NCI-H1694 treated with DMSO at 0.1 percent for 48 hours (cell line): ENCODE results near the gene GNG12.

Experiments
- DNase-seq: peaks from one replicate; lab custom pipeline; 2025; lab: John Stamatoyannopoulos, UW

Gene GNG12

DNA sequence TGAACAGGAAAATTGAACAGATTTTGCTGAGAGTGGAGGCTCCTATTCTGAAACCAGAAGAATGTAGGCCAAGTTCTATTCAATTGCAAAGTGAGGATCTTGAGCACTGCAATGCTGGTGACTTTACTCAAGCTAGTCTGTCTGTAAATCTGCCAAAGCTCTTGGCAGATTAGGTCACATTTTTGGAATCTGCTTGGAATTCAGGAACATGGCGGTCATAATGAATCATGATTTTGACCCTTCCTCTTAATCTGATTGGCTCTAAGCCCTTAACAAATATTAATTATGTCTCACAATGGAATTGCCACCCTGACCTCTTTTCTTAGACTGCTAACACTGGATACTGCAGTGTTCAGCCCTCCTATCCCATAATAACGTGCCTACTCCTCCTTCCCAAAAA is 7.2 kb upstream of the GNG12 start:
- no peak for DNase-seq

DNA sequence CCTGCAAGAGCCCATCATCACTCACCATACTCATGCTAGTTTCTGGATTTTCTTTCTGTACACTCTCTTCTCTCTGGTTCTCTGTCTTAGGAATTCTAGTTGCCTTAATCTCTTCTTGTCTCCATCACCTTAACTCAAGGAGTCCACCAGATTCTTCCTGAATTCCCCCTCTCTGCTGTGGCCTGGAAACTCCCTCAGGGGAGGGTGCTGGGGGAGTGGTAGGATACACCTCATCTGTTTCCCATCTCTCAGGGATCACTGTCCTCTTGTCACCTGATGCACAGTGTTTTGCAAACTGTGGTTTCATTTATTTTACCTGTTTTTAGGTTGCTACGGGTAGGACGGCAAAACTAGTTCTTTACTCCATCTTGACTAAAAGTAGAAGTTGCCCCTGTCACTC is 6.6 kb upstream of the GNG12 start:
- no peak for DNase-seq

DNA sequence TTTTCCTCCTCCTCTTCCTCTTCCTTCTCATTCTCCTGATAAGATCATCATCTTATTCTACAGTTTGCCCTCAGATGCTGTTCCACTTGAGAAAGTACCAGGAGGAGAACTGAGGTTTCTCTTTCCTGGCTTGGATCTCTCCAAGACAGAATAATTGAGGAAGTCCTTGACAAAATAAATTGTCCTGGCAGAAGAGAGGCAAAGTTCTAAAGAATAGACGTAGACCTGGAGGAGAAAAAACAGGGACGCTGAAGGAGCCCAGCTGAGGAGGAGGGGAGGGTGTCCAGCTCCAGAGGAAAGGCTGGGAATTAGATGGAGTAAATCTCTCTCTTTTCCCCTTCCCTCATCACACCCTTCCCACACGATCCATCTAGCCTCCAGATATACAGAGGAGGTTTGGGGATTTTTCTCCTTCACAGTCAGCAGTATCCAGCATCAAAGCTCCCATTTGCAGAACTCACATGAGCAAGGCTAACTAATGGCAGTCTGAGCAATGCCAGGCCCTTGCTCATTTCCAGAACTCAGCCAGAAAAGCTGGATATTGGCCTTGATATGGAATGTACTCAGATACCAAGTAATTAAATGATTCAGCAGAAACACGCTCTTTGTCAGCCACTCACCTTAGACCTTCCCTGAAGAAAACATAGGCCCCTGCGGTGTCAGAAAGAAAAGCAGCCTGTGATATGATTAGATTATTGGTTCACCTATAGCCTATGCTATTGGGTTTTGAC is 5.1 kb upstream of the GNG12 start:
- no peak for DNase-seq

DNA sequence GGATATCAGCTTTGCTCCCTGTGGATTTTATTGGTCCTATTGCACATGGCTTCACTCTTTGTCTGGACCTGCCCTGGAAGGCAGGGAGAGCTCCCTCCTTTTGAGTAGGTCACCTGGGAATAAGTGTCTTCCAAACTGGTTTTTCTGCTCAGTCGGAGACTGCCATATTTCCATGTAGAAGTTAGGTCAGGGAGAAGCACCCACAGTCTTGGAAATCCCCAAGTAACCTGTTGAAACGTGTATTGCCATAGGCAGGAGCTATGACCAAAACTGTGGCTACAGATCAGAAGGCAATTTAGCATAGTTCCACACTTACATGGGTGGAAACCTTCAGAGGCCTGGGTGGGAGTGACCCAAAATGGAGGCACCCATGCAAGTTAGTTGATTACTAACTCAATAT is 3.5 kb upstream of the GNG12 start:
- DNase-seq: no peak

DNA sequence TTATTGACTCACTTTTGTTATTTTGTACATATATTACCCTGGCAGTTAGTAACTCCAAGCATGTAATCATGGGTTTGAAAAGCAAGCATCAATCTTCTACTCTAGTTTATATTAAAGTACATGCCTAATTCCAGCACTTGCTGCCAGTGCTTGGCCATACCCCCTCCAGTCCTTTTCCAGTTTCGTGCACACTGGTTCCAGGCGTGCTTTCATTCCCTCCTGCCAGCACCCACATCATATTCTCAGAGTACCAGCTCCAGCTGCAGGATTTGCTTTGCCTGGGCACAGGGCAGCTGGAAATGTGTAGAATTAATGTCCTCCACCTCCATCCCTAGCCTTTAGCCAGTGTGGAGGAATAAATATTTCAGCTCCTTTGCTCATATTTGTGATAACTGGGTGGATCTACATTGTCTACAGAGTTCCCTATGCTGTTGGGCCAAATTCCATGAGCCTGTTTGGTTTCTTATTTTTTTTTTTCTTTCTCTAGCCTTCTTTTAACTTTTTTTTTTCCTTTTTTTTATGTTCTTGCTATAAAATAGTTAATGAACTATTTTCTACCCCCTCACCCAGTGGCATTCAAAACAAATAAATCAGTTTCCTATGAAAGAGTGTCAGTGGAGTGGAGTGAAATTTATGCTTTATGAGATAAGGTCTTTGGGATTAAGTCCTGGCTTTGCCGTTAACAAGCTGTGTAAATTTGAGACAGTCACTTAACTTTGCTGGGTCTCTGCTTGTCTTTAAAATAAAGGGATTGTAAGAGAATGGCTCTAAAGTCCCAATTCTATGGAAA is 2.6 kb upstream of the GNG12 start:
- no peak for DNase-seq

DNA sequence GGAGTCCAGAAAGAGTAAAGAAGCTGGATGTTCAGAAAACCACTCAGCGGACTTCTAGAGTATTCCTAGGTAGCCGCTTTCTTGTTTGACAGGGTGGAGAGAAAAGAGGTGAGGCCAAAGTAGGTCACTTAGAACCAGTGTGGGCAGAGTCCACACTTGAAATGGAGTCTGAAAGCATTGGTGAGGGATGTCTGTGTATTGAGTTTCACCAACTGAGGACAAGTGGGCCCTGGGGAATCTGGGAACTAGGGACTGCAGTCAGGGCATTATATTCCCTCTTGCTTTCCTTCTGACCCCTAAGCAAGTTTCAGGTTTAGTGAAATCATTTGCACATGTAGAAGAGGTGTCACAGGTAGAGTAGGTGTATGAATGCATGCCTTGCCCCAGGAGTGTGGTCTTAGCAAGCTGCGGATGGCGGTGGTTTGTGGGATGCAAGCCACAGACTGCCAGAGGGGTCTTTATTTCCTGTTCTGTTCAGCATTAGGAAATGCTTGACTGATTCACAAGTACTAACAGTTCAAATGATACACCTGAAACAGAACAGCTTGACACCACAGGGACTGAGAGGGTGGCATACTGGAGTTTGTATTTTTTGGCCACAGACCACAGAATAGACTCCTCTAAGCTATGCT is 1.1 kb upstream of the GNG12 start:
- DNase-seq: no peak

DNA sequence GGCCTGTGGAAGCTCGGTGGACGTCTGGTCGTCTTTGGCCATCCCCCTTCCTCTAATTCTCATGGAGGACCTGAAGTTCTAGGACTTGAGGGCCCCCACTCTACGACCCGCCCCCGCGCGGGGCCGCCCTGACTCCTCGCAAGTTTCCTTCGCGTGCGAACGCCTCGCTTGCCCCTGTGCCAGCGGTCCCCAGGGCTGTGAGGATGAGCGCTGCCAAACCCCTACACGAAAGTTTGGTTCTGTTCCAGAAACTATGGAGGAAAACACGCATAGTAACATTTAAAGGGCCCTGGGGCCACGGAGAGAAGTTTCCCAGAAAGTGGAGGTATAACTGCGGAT is 304 bp upstream of the GNG12 start:
- DNase-seq: no peak

DNA sequence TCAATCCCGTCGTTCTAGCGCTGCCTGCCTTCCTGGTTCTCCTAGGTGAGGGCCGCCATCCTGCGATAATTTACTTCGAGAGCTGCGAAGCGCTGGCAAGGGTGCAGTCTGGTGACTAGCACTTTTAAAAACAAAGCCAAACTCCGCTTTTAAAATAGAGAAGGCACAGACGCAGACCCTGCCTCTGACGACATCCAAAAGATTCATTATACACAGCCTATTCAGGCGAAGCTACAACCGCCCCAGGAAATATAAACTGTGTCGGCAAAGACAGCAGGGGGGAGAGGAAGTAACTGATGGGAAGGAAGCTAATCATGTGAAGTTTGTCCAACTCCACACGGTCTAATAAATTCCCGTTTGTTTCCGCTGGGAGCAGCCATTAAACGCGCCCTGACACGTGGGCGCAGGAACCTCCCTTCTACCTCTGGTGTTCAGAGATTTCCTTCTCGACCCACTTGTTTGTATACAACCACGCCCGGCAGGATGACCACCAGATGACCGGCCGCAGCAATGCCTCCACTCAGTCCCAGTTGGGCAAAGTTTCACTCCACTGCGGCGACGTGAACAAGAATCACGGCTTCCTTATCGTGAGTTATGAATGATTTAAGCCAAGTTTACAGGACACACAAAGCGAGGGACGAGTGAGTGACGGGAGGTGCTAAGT is 1.3 kb downstream of the GNG12 start:
- peak; percentile 45 for DNase-seq

DNA sequence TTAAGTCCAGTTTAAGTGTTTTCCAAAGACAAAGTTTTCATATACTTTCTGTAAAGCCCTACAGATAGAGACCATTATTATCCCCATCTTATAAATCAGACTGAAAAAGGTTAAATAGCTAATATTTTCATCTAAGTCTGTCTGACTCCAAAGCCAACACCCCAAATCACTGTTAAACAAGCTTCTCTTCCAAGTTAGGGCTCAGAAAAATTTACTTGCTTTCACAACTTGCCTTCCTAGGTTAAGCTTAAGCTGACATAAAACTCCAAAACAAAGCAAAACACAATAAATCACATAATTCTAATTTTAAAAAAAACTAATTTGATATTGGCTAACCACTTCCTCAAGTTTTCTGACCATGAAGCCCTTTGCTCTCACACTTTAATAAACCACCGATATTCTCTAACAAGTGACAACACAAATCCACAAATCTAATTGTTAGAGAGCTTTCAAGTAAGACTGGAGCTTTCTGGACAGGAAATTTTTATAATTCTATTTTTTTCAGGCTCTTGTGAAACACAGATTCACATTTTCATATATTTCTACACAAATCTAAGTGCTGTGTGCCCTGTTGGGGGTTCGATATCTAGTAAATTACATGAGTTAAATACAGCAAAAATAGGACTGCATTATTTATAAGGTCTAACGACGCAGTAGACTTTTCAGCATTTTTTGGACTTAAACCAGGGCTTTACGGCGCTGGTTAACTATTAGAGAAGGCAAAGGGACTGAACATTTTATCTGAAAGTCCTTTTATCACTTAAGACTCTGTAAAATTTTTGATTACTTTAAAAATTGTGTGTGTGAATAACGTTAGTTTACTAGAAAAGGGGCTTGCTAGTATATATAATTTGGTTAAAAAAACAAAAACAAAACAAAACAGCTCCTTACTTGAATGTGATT is 2.1 kb downstream of the GNG12 start:
- DNase-seq: no peak

DNA sequence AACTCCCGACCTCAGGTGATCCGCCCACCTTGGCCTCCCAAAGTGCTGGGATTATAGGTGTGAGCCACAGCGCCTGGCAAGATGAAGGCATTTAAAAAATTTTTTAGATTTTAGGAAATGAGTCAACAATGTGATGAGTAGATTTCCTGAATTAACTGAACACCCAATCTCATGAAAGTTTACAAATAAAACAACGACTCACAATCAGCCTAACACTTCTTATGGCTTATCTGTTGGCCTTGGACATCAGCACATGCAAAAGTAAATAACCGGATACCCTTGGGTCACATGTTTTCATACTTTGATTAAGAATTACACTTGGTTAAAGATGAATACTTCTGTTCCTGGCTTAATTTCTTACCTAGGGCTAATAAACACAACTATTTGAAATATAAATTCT is 3.0 kb downstream of the GNG12 start:
- DNase-seq: no peak

DNA sequence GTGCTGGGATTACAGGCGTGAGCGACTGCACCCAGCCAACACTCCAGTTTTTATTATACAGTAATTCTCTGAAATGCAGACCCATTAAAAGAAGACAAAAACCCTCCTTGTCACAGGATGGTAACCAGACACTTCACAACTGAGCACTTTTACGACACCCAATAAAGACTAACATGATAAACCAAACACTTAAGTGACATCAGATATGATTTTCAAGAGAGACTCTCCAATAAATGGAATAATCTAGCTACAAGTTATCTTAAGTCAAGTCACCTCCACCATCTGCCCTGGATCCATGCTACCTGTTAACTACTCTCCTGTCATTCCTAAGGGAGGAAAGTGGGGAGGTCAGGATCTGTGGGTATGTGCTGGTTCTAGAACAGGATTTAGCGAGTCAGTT is 5.6 kb downstream of the GNG12 start:
- DNase-seq: no peak

DNA sequence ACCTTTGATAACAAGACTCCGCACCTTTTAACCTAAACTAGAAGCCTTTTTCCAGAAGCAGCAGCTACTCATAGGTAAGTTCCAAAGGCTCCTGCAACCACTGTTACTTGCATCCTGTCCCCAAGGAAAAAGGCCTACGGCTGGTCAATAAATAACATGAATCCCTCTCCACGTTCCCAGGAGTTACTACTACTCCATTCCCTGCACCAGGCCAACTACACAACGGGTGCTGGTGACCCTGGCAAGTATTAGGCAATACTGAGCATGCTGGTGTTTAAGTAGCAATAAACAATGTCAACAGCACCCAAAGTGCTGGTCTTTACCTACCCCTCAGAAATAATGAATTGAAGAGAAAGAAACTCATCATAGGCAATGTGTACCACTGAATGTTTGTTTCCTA is 7.7 kb downstream of the GNG12 start:
- no peak for DNase-seq

DNA sequence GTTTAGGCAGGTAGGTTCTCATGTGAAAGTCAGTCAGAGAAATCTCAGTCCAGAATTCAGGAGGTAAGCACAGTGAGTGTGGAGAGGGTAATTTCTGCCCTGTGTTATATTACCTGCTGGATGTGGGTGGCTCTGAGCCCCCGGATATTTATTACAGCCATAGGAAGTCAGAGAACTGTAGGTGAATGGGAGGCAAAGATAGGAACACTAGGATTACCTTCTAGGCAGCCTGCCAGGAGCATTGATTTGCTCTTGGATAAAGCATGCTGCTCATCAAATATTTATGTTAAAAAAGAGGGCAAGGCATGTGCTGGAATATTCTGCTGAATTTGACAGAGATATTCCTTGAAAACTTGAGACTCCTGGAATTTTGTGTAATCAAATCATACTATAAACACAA is 8.5 kb downstream of the GNG12 start:
- no peak for DNase-seq

DNA sequence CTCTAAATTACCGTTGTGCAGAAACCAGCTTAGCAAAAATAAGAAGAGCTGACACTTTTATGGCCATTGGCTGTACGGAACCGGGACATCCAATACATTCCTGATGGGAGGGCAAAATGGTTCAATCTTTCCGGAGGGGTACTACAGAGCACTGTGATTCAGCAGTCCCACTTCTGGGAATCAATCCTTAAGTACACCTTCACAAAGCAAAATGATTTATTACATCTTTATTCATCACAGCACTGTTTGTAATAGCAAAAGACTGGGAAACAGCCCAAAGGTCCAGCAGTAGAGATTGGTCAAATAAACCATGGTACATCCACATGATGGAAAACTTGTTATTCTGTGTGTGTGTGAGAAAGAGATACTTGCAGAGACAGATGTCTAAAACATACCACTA is 9.7 kb downstream of the GNG12 start:
- DNase-seq: no peak

DNA sequence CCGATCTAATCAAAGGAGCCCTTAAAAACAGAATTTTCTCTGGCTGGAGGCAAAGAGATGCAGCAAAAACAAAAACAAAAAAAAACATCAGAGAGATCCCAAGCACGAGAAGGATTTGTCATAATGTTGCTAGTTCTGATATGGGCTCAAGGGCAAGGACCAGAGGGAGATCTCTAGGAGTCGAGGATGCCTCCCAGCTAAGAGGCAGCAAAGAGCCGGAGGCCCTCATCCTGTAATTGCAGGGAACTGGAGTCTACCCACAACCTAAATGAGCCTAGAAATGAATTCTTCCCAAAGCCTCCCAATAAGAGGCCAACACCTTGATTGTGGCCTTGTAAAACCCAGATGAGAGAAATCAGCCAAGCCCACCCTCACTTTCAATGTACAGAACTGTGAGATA is 12.0 kb downstream of the GNG12 start:
- no peak for DNase-seq

DNA sequence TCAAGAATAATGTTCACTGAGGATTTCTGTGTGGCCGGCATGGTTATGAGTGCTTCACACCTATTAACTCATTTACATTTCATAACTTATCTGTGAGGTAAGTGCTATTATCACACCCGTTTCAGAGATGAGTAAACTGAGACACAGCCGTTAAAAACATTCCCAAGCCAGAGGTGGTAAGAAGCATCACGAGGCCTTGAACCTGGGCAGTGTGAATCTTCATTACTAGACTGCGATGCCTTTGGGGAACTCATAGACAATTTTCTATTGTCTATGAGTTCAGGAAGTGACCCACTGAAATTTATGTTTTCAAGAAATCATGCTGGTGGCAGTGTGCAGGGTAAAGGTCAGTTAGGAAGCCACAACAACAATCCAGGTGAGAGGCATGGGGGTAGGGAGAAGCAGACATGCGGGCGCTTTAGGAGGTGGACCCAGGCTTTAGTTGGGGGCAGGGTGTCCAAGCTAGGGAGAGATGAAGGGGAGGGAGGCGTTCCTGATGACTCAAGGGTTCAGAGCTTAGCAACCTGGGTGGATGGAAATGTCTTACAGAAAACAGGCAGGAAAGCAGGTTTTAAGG is 14.5 kb downstream of the GNG12 start:
- DNase-seq: no peak

DNA sequence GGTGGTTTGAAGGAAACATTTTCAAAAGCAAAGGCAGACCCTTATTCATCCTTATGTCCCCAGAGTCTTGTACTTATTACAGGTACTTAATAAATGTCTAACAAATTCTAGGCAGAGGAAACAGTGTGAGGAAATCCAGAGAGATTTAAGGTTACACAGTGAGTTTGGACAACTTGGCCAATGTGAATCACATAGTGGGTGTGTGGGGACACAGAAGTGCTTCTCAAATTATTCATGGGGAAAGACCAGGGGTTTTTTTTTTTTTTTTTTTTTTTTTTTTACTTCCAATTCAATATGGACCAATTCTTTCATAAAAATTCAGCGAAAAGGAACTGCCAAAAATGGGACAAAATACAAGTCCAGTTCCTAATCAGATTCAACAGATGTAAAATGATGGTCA is 15.1 kb downstream of the GNG12 start:
- no peak for DNase-seq

DNA sequence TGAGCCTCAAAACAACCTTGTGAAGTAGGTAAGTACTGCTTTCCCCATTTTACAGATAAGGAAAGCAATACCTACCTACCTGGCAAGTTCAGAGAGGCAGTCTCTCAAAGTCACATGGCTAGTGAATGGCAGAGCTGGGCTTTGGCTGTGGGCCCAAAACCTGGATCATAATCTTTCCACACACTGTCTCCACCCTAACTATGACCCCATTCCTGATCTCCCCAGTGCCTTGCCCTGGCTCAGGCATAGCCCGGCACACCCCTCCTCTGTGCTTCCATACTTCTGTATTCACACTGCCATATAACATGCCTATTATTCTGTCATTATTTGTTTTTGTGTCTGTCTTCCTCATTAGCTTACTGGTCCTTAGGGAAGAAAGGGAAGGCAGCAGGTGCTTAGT is 15.9 kb downstream of the GNG12 start:
- no peak for DNase-seq

DNA sequence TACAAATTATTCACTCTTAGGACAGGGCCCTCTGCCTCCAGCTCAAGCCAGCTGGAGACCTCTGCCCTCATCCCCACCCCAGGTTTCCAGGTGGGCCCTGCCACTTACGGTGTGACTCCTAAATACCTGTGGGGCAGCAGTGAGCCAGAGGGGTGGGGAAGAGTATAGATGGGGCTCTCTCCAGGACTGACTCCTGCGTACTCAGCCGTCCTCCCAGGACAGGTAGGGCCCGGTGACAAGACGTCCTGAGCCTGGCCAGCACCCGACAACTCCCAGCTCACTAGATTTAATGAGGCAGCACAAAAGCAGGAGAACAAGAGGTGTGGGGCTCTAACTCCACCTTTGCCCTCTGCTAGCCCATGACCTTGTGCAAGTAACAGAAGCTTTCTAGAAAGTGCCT is 16.8 kb downstream of the GNG12 start:
- DNase-seq: no peak

DNA sequence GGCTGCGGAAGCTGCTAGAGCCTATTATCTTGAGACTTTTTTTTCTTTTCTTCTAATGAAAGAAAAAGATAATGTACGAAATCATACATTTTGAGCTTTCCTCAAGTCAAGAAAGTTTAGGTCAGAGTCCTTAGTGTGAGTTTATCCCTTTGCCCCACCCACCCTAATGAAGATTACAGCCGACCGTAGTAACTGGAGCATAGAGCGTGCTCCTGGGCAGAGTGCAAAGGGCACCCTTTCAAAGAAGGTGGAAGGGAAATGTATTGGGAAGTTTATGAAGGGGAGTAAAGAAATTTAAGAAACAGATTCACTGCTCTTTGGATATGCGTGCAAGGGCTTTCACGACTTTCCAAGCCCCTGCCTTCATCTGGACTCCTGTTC is 17.2 kb downstream of the GNG12 start:
- no peak for DNase-seq

DNA sequence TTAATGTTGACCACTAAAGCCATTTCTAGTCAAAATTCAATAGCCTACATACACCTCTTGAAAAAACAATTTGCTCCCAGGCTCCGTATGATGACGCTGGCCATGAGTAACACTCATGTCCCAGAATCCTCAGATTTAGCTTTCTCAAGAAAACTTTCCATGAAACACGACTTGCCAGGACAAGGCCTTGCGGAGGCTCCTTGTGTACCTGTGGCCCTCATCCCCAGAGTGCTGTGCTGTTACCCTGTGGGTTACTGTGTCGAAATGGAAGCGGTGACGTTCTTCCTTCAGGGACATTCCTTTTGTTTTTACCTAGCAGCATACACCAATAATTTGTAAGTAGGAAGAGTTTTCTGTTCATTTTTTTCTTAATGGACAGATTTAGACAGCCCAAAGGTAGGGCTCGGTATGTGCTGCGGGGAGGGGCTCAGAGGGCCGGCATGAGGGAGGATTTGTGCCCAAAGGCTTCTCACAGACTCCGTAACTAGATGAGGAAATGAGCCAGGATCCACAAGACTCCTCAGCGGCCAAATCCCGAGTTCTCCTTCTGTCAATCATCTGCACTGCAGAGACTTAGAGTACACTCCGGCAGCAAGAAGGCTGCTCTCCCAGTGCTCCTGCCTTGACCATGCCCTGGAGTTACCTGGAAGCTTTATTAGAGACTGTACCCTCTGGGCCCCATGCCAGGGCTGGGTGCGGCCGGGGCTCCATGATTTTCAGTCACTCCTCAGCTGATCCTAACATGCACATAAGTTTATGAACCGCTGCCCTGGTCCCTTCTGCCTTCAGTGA is 17.8 kb downstream of the GNG12 start:
- DNase-seq: no peak
